Lower leg skin (tissue), 3 donors: Measurements from ENCODE around the gene CCDC149.

ENCODE experiments used
- POLR2A ChIP-seq, 2 donors: fragments of 450-650 bp; IDR thresholded peaks; one replicate each; pipeline ENCODE4 v1.6.1; 2016 to 2017; ENCODE audit warnings: antibody characterized with exemption in 2 of 2, mild to moderate bottlenecking in 1 of 2, moderate library complexity in 1 of 2
- TF ChIP-seq, protein P1 (sequence below), 3 donors: fragments of 450-650 bp; IDR thresholded peaks; one replicate each; pipeline ENCODE4 v1.5.1; 2016; ENCODE audit warnings: antibody characterized with exemption in 3 of 3, mild to moderate bottlenecking in 3 of 3, moderate library complexity in 2 of 3

- TF ChIP-seq, protein P1, sequence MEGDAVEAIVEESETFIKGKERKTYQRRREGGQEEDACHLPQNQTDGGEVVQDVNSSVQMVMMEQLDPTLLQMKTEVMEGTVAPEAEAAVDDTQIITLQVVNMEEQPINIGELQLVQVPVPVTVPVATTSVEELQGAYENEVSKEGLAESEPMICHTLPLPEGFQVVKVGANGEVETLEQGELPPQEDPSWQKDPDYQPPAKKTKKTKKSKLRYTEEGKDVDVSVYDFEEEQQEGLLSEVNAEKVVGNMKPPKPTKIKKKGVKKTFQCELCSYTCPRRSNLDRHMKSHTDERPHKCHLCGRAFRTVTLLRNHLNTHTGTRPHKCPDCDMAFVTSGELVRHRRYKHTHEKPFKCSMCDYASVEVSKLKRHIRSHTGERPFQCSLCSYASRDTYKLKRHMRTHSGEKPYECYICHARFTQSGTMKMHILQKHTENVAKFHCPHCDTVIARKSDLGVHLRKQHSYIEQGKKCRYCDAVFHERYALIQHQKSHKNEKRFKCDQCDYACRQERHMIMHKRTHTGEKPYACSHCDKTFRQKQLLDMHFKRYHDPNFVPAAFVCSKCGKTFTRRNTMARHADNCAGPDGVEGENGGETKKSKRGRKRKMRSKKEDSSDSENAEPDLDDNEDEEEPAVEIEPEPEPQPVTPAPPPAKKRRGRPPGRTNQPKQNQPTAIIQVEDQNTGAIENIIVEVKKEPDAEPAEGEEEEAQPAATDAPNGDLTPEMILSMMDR (IDR thresholded peaks at IDR 0.05): no peak
- no peak for TF ChIP-seq POLR2A (IDR thresholded peaks at IDR 0.05)
These were observed 106.4 kb downstream of the CCDC149 start for GRCh38 chr4:24806206-24806990.
